H9 (cell line): ENCODE measurements around the gene CDK12. TPM values are rescaled to one million over a fixed set of nuclear protein-coding genes. Genes with fewer than 3 reads are reported as not detected.

ENCODE experiments used
- DNase-seq: peaks from one replicate; pipeline ENCODE4 v3.0.0-alpha.2; 2017
- H2AFZ ChIP-seq: one replicate; pipeline ENCODE4 v1.6.1; 2013; ENCODE audit warnings: mild to moderate bottlenecking, low read length, control low read depth, moderate library complexity
- H2AK5ac ChIP-seq: 2 replicates; pipeline ENCODE4 v1.6.1; 2013; ENCODE audit warnings: low read length, control low read depth, mixed read lengths; ENCODE audit not compliant: insufficient read length
- H2BK120ac ChIP-seq: one replicate; pipeline ENCODE4 v1.6.1; 2013; ENCODE audit warnings: low read depth, mild to moderate bottlenecking, low read length, control low read depth, inconsistent platforms; ENCODE audit not compliant: poor library complexity, severe bottlenecking
- H2BK12ac ChIP-seq: 2 replicates; pipeline ENCODE4 v1.6.1; 2013; ENCODE audit warnings: low read length, control low read depth, mixed read lengths, low read depth; ENCODE audit not compliant: insufficient read length
- H2BK15ac ChIP-seq: 2 replicates; pipeline ENCODE4 v1.6.1; 2013; ENCODE audit warnings: low read depth, low read length, control low read depth
- H2BK20ac ChIP-seq: one replicate; pipeline ENCODE4 v1.6.1; 2013; ENCODE audit warnings: low read depth, mild to moderate bottlenecking, low read length, control low read depth, inconsistent platforms; ENCODE audit not compliant: poor library complexity, severe bottlenecking
- H2BK5ac ChIP-seq: 2 replicates; pipeline ENCODE4 v1.6.1; 2013; ENCODE audit warnings: low read length, control low read depth, mixed read lengths; ENCODE audit not compliant: insufficient read length
- H3K14ac ChIP-seq: 2 replicates; pipeline ENCODE4 v1.6.1; 2013; ENCODE audit warnings: low read length, control low read depth; ENCODE audit not compliant: insufficient read depth
- H3K18ac ChIP-seq: 2 replicates; pipeline ENCODE4 v1.6.1; 2013; ENCODE audit warnings: low read depth, mild to moderate bottlenecking, mixed read lengths, low read length, control low read depth; ENCODE audit not compliant: insufficient read length
- H3K23ac ChIP-seq: 2 replicates; pipeline ENCODE4 v1.6.1; 2013; ENCODE audit warnings: low read length, control low read depth, mixed read lengths, low read depth; ENCODE audit not compliant: insufficient read length
- H3K23me2 ChIP-seq: 2 replicates; pipeline ENCODE4 v1.6.1; 2013; ENCODE audit warnings: low read depth, mild to moderate bottlenecking, mixed read lengths, low read length, control low read depth; ENCODE audit not compliant: insufficient read length, poor library complexity, severe bottlenecking
- H3K27ac ChIP-seq: 2 replicates; pipeline ENCODE4 v1.5.1; 2013; ENCODE audit warnings: low read length, control low read depth, mixed read lengths, low read depth; ENCODE audit not compliant: insufficient read length
- H3K27me3 ChIP-seq: 2 replicates; pipeline ENCODE4 v1.6.1; 2013; ENCODE audit warnings: low read length, control low read depth, inconsistent platforms; ENCODE audit not compliant: insufficient read depth
- H3K4ac ChIP-seq: 2 replicates; pipeline ENCODE4 v1.6.1; 2013; ENCODE audit warnings: low read depth, mild to moderate bottlenecking, control low read depth, inconsistent platforms, low read length, moderate library complexity
- H3K4me1 ChIP-seq: 2 replicates; pipeline ENCODE4 v1.6.1; 2013; ENCODE audit warnings: low read length, control low read depth, inconsistent platforms; ENCODE audit not compliant: insufficient read depth
- H3K4me2 ChIP-seq: 2 replicates; pipeline ENCODE4 v1.6.1; 2013; ENCODE audit warnings: low read length, control low read depth, mixed read lengths; ENCODE audit not compliant: insufficient read length, insufficient read depth
- H3K56ac ChIP-seq: 2 replicates; pipeline ENCODE4 v1.6.1; 2013; ENCODE audit warnings: low read depth, mild to moderate bottlenecking, mixed read lengths, low read length, control low read depth; ENCODE audit not compliant: insufficient read length
- H3K79me1 ChIP-seq: 2 replicates; pipeline ENCODE4 v1.6.1; 2013; ENCODE audit warnings: low read depth, mild to moderate bottlenecking, moderate library complexity, low read length, control low read depth, inconsistent platforms; ENCODE audit not compliant: insufficient read depth, poor library complexity, severe bottlenecking
- H3K79me2 ChIP-seq: 2 replicates; pipeline ENCODE4 v1.6.1; 2013; ENCODE audit warnings: low read length, control low read depth, inconsistent platforms; ENCODE audit not compliant: insufficient read depth
- H3K9ac ChIP-seq: 2 replicates; pipeline ENCODE4 v1.6.1; 2013; ENCODE audit warnings: low read length, control low read depth, mixed read lengths; ENCODE audit not compliant: insufficient read length; ENCODE audit errors: extremely low read depth
- H3K9me3 ChIP-seq: one replicate; pipeline ENCODE4 v1.6.1; 2013; ENCODE audit warnings: low read depth, low read length, inconsistent platforms; ENCODE audit not compliant: control insufficient read depth
- H3T11ph ChIP-seq: one replicate; pipeline ENCODE4 v1.6.1; 2013; ENCODE audit warnings: mild to moderate bottlenecking, low read length, control low read depth, inconsistent platforms
- H4K20me1 ChIP-seq: one replicate; pipeline ENCODE4 v1.6.1; 2013; ENCODE audit not compliant: control insufficient read depth, insufficient read length, insufficient read depth
- H4K5ac ChIP-seq: 2 replicates; pipeline ENCODE4 v1.6.1; 2013; ENCODE audit warnings: low read depth, mild to moderate bottlenecking, mixed read lengths, low read length, control low read depth; ENCODE audit not compliant: insufficient read length
- H4K8ac ChIP-seq: replicated peaks from 2 replicates; pipeline ENCODE4 v1.6.1; 2013; ENCODE audit warnings: low read length, control low read depth, mixed read lengths, low read depth; ENCODE audit not compliant: insufficient read length
- H4K91ac ChIP-seq: 2 replicates; pipeline ENCODE4 v1.6.1; 2013; ENCODE audit warnings: low read depth, mild to moderate bottlenecking, moderate library complexity, mixed read lengths, low read length, control low read depth; ENCODE audit not compliant: insufficient read length
- H3K27ac Mint-ChIP-seq, 3 experiments: 2 replicates in 2 of 3; 3 replicates in 1 of 3; pipeline ENCODE4 v1.8.0; 2020 to 2021; ENCODE audit warnings: mixed read lengths in 3 of 3, mild to moderate bottlenecking in 1 of 3, moderate library complexity in 1 of 3
- H3K27me3 Mint-ChIP-seq: 2 replicates; pipeline ENCODE4 v1.8.0; 2021; ENCODE audit warnings: low read depth, mild to moderate bottlenecking, moderate library complexity, mixed read lengths
- H3K36me3 Mint-ChIP-seq, 3 experiments: 2 replicates in 2 of 3; 3 replicates in 1 of 3; pipeline ENCODE4 v1.8.0; 2020 to 2021; ENCODE audit warnings: low read depth in 3 of 3, mixed read lengths in 3 of 3; ENCODE audit not compliant: insufficient read depth in 1 of 3
- H3K4me1 Mint-ChIP-seq, 2 experiments: 2 replicates each; pipeline ENCODE4 v1.8.0; 2020; ENCODE audit warnings: mixed read lengths in 2 of 2
- H3K4me3 Mint-ChIP-seq, 2 experiments: 2 replicates in 1 of 2; 3 replicates in 1 of 2; pipeline ENCODE4 v1.8.0; 2020 to 2021; ENCODE audit warnings: mild to moderate bottlenecking in 2 of 2, mixed read lengths in 2 of 2, moderate library complexity in 1 of 2
- H3K9me3 Mint-ChIP-seq, 2 experiments: 2 replicates in 1 of 2; 3 replicates in 1 of 2; pipeline ENCODE4 v1.8.0; 2020; ENCODE audit warnings: mild to moderate bottlenecking in 2 of 2, mixed read lengths in 2 of 2, moderate library complexity in 1 of 2
- CTCF ChIP-seq: fragments of 200-600 bp; sonication (generic); conservative IDR thresholded peaks from 3 replicates; pipeline ENCODE4 v1.8.0; 2021; ENCODE audit warnings: antibody characterized with exemption, mild to moderate bottlenecking
- WGBS: extraction: QIAGEN DNeasy Blood & Tissue Kit; methylation state at CpG from one replicate; pipeline ENCODE4 v1.1.7; 2013; ENCODE audit warnings: missing lambda C conversion rate, low lambda C conversion rate, mixed read lengths; ENCODE audit not compliant: insufficient read length; ENCODE audit errors: extremely low coverage; 5-methylcytosine and 5-hydroxymethylcytosine counted together
- total RNA-seq: library from RNA; stranded (reverse); gene quantifications from 2 replicates; pipeline ENCODE4 v1.2.1, GENCODE V29; 2021

CDK12 gene
- total RNA-seq, 1 experiment from 2014 or later = 87.6 TPM

- H3K36me3 Mint-ChIP-seq = peaks cover 0 to 5% (median 0%) of the 10 kb centered on the region in 3 experiments; a peak in 3 of 7 replicates
- no peak overlapping the region for H2BK5ac ChIP-seq
- no CpG with 5 or more reads among the region's 6 CpGs for WGBS
- no peaks in the 10 kb centered on the region for H3K9me3 Mint-ChIP-seq
- H3K14ac ChIP-seq = no peak overlapping the region
- peaks cover 4% of the 10 kb centered on the region for H4K20me1 ChIP-seq
- no peak overlapping the region for H2BK15ac ChIP-seq
- H3K79me2 ChIP-seq = no peaks in the 10 kb centered on the region
- H3K18ac ChIP-seq = no peak overlapping the region
- H3K4me1 ChIP-seq = no peaks in the 10 kb centered on the region
- no peaks in the 10 kb centered on the region for H3K79me1 ChIP-seq
- H3K23me2 ChIP-seq = no peaks in the 10 kb centered on the region
- H3K9ac ChIP-seq = no peak overlapping the region
- DNase-seq = no peak
- no peaks in the 10 kb centered on the region for H3K4me1 Mint-ChIP-seq
- no peak for TF ChIP-seq CTCF
- no peak overlapping the region for H3K27ac ChIP-seq
- no peak overlapping the region for H4K8ac ChIP-seq
- H3K27me3 ChIP-seq = no peaks in the 10 kb centered on the region
- no peak overlapping the region for H3K4me2 ChIP-seq
- no peak overlapping the region for H2AK5ac ChIP-seq
- H3K27me3 Mint-ChIP-seq = peaks cover 3% of the 10 kb centered on the region
- no peak overlapping the region for H3T11ph ChIP-seq
- no peak overlapping the region for H3K4me3 Mint-ChIP-seq
- H4K91ac ChIP-seq = no peak overlapping the region
- H2AFZ ChIP-seq = no peak overlapping the region
- no peak overlapping the region for H2BK120ac ChIP-seq
- H3K9me3 ChIP-seq = no peaks in the 10 kb centered on the region
- no peak overlapping the region for H2BK12ac ChIP-seq
- no peak overlapping the region for H3K23ac ChIP-seq
- no peak overlapping the region for H3K56ac ChIP-seq
- no peak overlapping the region for H3K4ac ChIP-seq
- no peak overlapping the region for H4K5ac ChIP-seq
- no peak overlapping the region for H2BK20ac ChIP-seq
- no peak overlapping the region for H3K27ac Mint-ChIP-seq
These were observed 88.7 kb downstream of the CDK12 start for GRCh38 chr17:39549747-39550573.
